NT2/D1 (cell line): ENCODE data around the gene LIMCH1.

Source experiments
- DNase-seq: peaks from one replicate; pipeline ENCODE4 v3.0.0-alpha.2; 2011; ENCODE audit warnings: low read depth, low spot score
- H3K27me3 ChIP-seq: 2 replicates; pipeline ENCODE4 v1.6.0; 2011; ENCODE audit warnings: mild to moderate bottlenecking; ENCODE audit not compliant: insufficient read length, insufficient read depth
- H3K36me3 ChIP-seq: 2 replicates; pipeline ENCODE4 v1.6.1; 2011; ENCODE audit warnings: mild to moderate bottlenecking, low read length, mixed read lengths; ENCODE audit not compliant: insufficient read depth, insufficient read length
- H3K4me1 ChIP-seq: 2 replicates; pipeline ENCODE4 v1.5.1; 2011; ENCODE audit not compliant: insufficient read depth, insufficient read length
- H3K4me3 ChIP-seq: 2 replicates; pipeline ENCODE4 v1.5.1; 2011; ENCODE audit warnings: low read depth; ENCODE audit not compliant: insufficient read length
- H3K9ac ChIP-seq: 2 replicates; pipeline ENCODE4 v1.6.0; 2011; ENCODE audit warnings: low read depth; ENCODE audit not compliant: insufficient read length
- H3K9me3 ChIP-seq: 2 replicates; pipeline ENCODE4 v1.5.1; 2011; ENCODE audit warnings: mild to moderate bottlenecking, low read length; ENCODE audit not compliant: insufficient read depth
- SUZ12 ChIP-seq: IDR thresholded peaks from 2 replicates; pipeline ENCODE4 v1.6.1; 2011; ENCODE audit not compliant: insufficient read length, insufficient read depth; ENCODE audit errors: extremely low read depth
- YY1 ChIP-seq: IDR thresholded peaks from 2 replicates; pipeline ENCODE4 v1.6.1; 2011; ENCODE audit not compliant: insufficient read length, insufficient read depth
- ZNF274 ChIP-seq: IDR thresholded peaks from 2 replicates; pipeline ENCODE4 v1.6.1; 2011; ENCODE audit warnings: mild to moderate bottlenecking, low read depth, low read length

The LIMCH1 gene

DNA sequence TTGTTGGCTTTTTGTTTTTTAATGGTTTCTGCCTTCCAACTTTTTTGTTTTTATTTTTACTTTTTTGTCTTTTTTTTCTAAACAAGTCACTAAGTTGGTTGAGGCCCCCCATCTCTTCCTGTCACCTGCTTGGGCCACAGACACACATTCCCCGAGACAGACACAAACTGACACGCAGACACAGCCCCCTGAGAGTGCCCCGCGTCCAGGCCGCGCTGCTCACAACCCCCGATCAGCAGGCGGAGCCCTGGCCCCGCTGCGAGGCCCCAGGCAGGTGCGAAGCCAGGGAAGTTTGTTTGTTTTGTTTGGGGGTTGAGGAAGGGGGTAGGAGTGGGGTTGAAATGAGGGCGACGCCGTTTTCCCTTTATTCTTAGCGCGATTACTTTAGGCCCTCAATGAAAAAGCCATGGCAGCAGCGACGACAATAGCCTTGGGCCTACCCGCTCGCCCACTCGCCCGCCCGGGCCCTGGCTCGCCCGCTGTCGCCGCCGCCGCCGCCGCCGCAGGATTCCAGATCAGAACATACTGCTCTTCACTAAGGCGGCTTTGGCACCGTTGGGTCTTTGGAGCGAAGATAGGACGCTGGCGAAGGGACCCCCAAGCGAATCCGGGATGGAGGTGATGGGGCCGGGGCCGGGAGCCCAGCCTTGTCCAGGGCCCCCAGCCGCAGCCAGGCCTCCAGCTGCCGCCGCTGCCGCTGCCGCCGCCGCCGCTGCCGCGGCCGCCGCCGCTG lies 207.5 kb downstream of the LIMCH1 start:
- H3K36me3 ChIP-seq: no peaks in the 10 kb centered on the region
- H3K27me3 ChIP-seq: peaks cover 78% of the 10 kb centered on the region
- no peak for DNase-seq
- no peak overlapping the region for H3K4me3 ChIP-seq
- H3K9ac ChIP-seq: no peak overlapping the region
- no peaks in the 10 kb centered on the region for H3K9me3 ChIP-seq
- TF ChIP-seq SUZ12 (peak; percentile 11), YY1 (no peak), ZNF274 (no peak)
- peaks cover 2% of the 10 kb centered on the region for H3K4me1 ChIP-seq

DNA sequence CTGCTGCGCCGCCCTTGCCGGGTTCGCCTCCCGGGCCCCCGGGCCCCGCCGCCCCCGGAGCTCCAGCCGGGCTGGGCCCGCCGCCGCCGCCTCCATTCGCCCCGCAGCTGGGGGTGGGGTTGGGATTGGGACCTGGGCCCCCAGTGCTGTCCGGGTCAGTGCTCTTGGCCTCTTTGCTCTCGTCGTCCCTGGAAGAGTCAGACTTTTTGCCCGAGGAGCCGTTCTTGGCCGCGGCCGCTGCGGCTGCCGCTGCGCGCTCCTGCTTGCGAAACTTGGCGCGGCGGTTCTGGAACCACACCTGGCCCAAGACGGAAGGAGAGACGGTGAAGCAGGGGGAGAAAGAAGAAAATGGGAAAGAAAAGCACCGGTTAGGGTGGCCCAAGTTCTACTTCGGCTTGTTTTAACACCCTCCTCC lies 208.1 kb downstream of the LIMCH1 start:
- H3K9ac ChIP-seq: no peak overlapping the region
- peaks cover 4% of the 10 kb centered on the region for H3K4me1 ChIP-seq
- H3K36me3 ChIP-seq: no peaks in the 10 kb centered on the region
- H3K27me3 ChIP-seq: peaks cover 84% of the 10 kb centered on the region
- DNase-seq: no peak
- H3K9me3 ChIP-seq: no peaks in the 10 kb centered on the region
- TF ChIP-seq SUZ12 (no peak), YY1 (no peak), ZNF274 (no peak)
- H3K4me3 ChIP-seq: peak overlapping the region; percentile 26

DNA sequence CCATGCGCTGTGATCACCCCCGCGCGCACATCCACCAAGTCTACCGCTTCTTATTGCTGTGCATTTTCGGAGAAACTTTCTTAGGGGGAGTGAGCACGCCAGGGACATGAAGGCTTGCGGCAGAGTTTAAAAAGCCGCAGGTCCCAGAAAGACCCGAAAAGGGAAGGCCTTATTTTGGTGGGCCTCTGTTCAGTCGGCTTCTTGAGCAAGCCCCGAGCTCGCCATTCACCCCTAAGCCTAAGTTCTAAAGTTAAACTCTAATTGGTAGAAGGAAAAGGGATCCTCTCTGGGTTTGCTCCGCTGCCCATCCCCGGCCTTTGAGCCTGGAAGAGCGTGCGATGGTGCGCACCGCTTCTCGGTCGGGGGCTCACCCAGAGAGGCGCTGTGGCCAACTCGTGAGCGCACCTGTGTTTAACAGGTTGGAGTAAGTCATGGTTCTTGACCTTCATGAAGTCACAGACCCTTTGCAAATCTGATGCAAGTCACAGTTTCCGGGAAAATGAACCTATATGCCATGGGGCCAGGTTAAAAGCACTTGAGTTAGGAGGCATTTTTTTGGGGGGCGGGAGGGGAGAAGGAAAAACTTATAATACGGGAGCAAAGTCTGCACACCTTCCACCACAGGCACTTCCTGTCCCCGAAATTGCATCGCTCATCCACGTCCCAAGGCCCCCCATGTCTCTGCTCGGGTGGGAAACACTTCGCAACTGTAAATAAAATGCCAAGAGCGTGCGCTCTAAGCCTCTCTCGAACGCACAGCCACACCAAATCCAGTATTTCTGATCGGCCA lies 208.7 kb downstream of the LIMCH1 start:
- no peaks in the 10 kb centered on the region for H3K9me3 ChIP-seq
- TF ChIP-seq ZNF274 (no peak), YY1 (no peak), SUZ12 (no peak)
- peak overlapping the region; percentile 26 for H3K4me3 ChIP-seq

DNA sequence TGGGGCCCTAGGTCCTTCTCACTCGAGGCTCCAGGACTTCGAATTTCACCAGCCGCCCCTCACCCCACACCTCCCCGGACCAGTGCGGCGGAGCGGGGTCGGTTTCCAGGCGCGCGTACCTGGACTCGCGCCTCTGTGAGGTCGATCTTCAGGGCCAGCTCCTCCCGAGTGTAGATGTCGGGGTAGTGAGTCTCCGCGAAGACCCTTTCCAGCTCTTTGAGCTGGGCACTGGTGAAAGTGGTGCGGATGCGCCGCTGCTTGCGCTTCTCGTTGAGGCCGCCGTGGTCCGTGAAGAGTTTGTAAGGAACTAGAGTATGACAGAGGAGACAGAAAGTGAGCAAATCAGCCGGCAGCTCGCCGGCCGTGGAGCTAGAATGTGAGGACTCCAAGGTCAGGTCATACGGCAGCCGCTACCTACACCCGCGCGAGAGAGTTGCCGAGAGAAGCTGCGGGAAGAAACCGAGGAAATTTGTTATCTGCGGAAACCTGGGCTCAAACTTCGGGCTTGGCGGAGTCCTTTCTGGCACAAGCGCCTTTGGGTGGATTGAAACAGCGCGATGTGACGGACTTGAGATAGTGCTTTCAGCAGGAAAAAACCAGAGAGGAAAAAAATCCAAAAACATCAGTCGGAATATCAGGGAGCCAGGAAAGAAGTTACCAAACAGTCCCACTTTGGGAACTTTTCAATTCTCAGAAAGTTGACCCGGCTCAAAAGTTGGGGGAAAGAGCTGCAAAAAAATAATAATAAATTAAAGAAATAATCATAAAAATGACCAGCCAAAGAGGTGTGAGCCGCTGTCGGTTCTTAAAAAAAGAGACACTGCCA lies 209.5 kb downstream of the LIMCH1 start:
- no peaks in the 10 kb centered on the region for H3K36me3 ChIP-seq
- peaks cover 98% of the 10 kb centered on the region for H3K27me3 ChIP-seq
- TF ChIP-seq SUZ12 (no peak), ZNF274 (no peak)
- DNase-seq: no peak
- no peak overlapping the region for H3K4me3 ChIP-seq
- no peaks in the 10 kb centered on the region for H3K9me3 ChIP-seq
- H3K9ac ChIP-seq: no peak overlapping the region
- peaks cover 4% of the 10 kb centered on the region for H3K4me1 ChIP-seq

More for the DNA sequence above, 208.7 kb downstream of the LIMCH1 start:
- H3K27me3 ChIP-seq: peaks cover 90% of the 10 kb centered on the region
- DNase-seq: no peak
- H3K36me3 ChIP-seq: no peaks in the 10 kb centered on the region
- peaks cover 4% of the 10 kb centered on the region for H3K4me1 ChIP-seq
- no peak overlapping the region for H3K9ac ChIP-seq

DNA sequence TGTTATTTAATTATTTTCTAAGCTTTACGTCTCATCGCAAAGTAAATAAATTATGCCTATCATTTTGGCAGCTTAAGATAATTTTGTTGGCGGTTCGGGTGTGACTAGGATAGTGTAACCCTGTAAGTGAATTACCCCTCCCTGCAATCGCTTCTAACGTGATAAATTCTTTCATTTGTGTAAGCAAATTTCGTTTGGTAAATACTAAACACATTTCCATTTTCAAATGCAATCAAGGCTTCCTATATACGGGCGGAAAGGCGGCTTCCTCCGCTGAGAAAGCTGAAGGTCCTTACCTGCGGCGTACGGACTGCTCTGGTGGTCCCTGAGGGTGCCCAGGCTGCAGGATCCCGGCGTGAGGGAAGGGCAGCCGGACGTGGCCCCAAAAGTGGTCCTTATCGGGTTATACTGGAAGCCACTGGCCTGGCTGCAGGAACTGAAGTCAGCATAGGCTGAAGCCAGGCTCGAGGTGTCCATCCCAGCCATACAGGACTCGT lies 210.2 kb downstream of the LIMCH1 start:
- no peak for DNase-seq
- Histone ChIP-seq H3K27me3 (peaks cover 99% of the 10 kb centered on the region), H3K4me3 (no peak overlapping the region), H3K9me3 (no peaks in the 10 kb centered on the region), H3K4me1 (peaks cover 4% of the 10 kb centered on the region), H3K9ac (no peak overlapping the region), H3K36me3 (no peaks in the 10 kb centered on the region)
- TF ChIP-seq ZNF274 (no peak), SUZ12 (peak; percentile 13)

DNA sequence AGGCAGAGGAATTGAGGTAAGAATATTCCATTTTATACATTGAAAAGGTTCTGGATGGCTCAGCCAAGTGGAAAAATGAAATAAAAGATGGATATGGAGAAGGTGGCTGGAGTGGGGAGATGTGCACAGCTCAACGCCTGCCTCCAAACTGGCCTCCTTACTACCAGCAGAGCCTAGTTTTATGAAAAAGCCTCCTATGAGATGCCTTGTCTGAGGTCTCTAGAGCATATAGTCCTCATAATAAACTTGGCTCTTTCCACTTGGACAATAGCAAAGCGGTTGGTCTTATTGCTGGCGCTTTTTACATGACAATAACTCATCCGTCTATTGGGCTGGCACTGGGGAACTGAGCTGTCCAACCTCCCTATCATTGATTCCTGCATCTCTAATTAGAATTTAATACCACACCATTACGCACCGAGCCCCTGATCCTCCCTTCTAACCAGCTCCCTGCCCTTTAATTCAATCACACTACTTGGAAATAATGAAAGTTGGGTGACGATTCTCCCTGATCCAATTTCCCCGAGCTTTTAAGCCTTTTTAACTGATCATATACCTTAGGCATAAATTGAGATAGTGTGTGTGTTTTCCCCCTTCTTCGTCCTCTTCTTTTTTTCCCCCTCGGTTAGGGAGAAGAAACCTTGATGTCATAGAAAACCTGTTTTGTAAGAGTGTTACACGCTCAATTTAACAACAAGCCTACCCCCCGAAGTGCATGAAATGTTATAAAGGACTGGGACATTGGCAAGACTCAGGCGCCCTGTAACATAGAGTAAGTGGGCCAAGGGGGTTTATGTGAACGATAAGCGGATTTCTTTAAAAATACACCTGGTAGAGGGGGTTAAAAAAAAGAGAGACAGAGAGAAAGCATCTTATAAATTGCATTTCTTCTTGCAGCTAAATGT lies 210.9 kb downstream of the LIMCH1 start, which contains the start of gene PHOX2B:
Gene PHOX2B, minus strand, starts transcription at position 155 of the 905 bp plus-strand sequence. Its CDS starts 115 bp downstream, at position 40.
- no peak within 1 kb of the TSS for H3K4me3 ChIP-seq
- DNase-seq: no peak
- no peak within 1 kb of the TSS for H3K9ac ChIP-seq
- H3K36me3 ChIP-seq: no peaks in the 10 kb centered on the region
- H3K9me3 ChIP-seq: no peaks in the 10 kb centered on the region
- no peak for TF ChIP-seq YY1
- no peak for TF ChIP-seq ZNF274
- TF ChIP-seq SUZ12: peak; percentile 39
- peaks cover 99% of the 10 kb centered on the region for H3K27me3 ChIP-seq
- H3K4me1 ChIP-seq: peaks cover 4% of the 10 kb centered on the region
